ENCODE data around the gene CAPZB. TPM values are rescaled to one million over a fixed set of nuclear protein-coding genes. Genes with fewer than 3 reads are reported as not detected.

The CAPZB gene
- polyA plus RNA-seq, 1 donor from 2014 or later = 159 TPM

GRCh38 chr1:19294638-19295037 lies 190.7 kb downstream of the CAPZB start:
- Histone ChIP-seq H3K27me3 (ENCODE audit: insufficient read depth, low read depth, low read length) (no peaks in the 10 kb centered on the region), H3K4me3 (ENCODE audit: low read length) (no peak overlapping the region), H4K20me1 (ENCODE audit: insufficient read depth) (no peaks in the 10 kb centered on the region), H3K9me3 (ENCODE audit: low read length) (peaks cover 8% of the 10 kb centered on the region), H3F3A (ENCODE audit: insufficient read depth, low read length, poor library complexity, severe bottlenecking) (no peaks in the 10 kb centered on the region), H3K36me3 (ENCODE audit: insufficient read depth, low read length) (peaks cover 5% of the 10 kb centered on the region), H2AFZ (ENCODE audit: low read depth, low read length) (no peak overlapping the region), H3K79me2 (replicated peaks; ENCODE audit: insufficient read depth, low read length) (no peaks in the 10 kb centered on the region), H3K27ac (ENCODE audit: low read length) (no peak overlapping the region), H3K4me2 (ENCODE audit: low read length) (no peak overlapping the region), H3K9ac (ENCODE audit: low read length) (no peak overlapping the region), H3K9me2 (ENCODE audit: insufficient read depth, low read length) (no peaks in the 10 kb centered on the region)
- TF ChIP-seq EZH2 (IDR thresholded peaks at IDR 0.05; ENCODE audit: borderline replicate concordance, insufficient read depth, low read length, poor library complexity, severe bottlenecking) (no peak), POLR2AphosphoS5 (IDR thresholded peaks at IDR 0.05) (no peak), MXI1 (conservative IDR thresholded peaks at IDR 0.05; ENCODE audit: poor library complexity, severe bottlenecking) (no peak)

- no peaks in the 10 kb centered on the region for H3F3A ChIP-seq (ENCODE audit: insufficient read depth, low read length, poor library complexity, severe bottlenecking)
- H3K9me3 ChIP-seq (ENCODE audit: low read length) = no peaks in the 10 kb centered on the region
- H3K9ac ChIP-seq (ENCODE audit: low read length) = no peak overlapping the region
- no peak overlapping the region for H3K27ac ChIP-seq (ENCODE audit: low read length)
- no peak for TF ChIP-seq POLR2AphosphoS5 (IDR thresholded peaks at IDR 0.05)
- TF ChIP-seq CTCF (IDR thresholded peaks at IDR 0.05; ENCODE audit: poor library complexity, severe bottlenecking) = no peak
- no peak for TF ChIP-seq TAF1 (IDR thresholded peaks at IDR 0.05; ENCODE audit: low read depth)
- no peak for TF ChIP-seq EP300 (conservative IDR thresholded peaks at IDR 0.05; ENCODE audit: poor library complexity, severe bottlenecking)
- TF ChIP-seq RAD21 (conservative IDR thresholded peaks at IDR 0.05) = no peak
- no peak for TF ChIP-seq REST (IDR thresholded peaks at IDR 0.05; ENCODE audit: borderline replicate concordance)
- no peak for TF ChIP-seq EZH2 (IDR thresholded peaks at IDR 0.05; ENCODE audit: borderline replicate concordance, insufficient read depth, low read length, poor library complexity, severe bottlenecking)
- no peak for TF ChIP-seq SMC3 (conservative IDR thresholded peaks at IDR 0.05; ENCODE audit: poor library complexity)
- no peak for TF ChIP-seq MXI1 (conservative IDR thresholded peaks at IDR 0.05; ENCODE audit: poor library complexity, severe bottlenecking)
- H2AFZ ChIP-seq (ENCODE audit: low read depth, low read length) = no peak overlapping the region
- no peaks in the 10 kb centered on the region for H4K20me1 ChIP-seq (ENCODE audit: insufficient read depth)
- H3K27me3 ChIP-seq (ENCODE audit: insufficient read depth, low read depth, low read length) = no peaks in the 10 kb centered on the region
- H3K9me2 ChIP-seq (ENCODE audit: insufficient read depth, low read length) = no peaks in the 10 kb centered on the region
- H3K4me3 ChIP-seq (ENCODE audit: low read length) = no peak overlapping the region
- H3K79me2 ChIP-seq (replicated peaks; ENCODE audit: insufficient read depth, low read length) = no peaks in the 10 kb centered on the region
- no peak overlapping the region for H3K4me2 ChIP-seq (ENCODE audit: low read length)
- no peaks in the 10 kb centered on the region for H3K36me3 ChIP-seq (ENCODE audit: insufficient read depth, low read length)
Observed at GRCh38 chr1:19289244-19289643, 196.1 kb downstream of the CAPZB start.

Small RNAs within 50 kb of the gene (small RNA-seq; reads per million reads assigned to genes)
- 0.07 to 0.24 (median 0.23) reads per million in 3 experiments for gene RN7SL277P
- 0 to 0.16 (median 0) reads per million in 3 experiments for gene RNU4-28P
- 0.03 to 0.24 (median 0.03) reads per million in 3 experiments for gene RNU6-1099P

Other genes with a start within 250 kb of the CAPZB start
- gene EMC1, start 234.0 kb downstream of the CAPZB start, polyA plus RNA-seq = 75.1 and 75.3 TPM in 2 replicates
- gene MRTO4, start 233.7 kb downstream of the CAPZB start, polyA plus RNA-seq = 42.5 and 50.2 TPM in 2 replicates
- gene AKR7A3, start 196.8 kb downstream of the CAPZB start, polyA plus RNA-seq = 2.9 and 5.1 TPM in 2 replicates
- gene AKR7A2, start 173.4 kb downstream of the CAPZB start, polyA plus RNA-seq = 50.6 and 61.7 TPM in 2 replicates
- gene SLC66A1, start 173.2 kb downstream of the CAPZB start, polyA plus RNA-seq = 31.8 and 48.3 TPM in 2 replicates
- gene NBL1, start 158.8 kb upstream of the CAPZB start, polyA plus RNA-seq = 9.9 and 22.4 TPM in 2 replicates
- not detected in 2 replicates for gene HTR6, start 179.3 kb upstream of the CAPZB start, polyA plus RNA-seq